GM19463 (cell line): ENCODE results near the gene PPP2R3B.
"Not testable (repeated sequence)": the region's sequence is repeated elsewhere in the genome, so short reads cannot be mapped to it uniquely, and the experiment has no call there.

Experiments used
- ATAC-seq: cut with Tn5 transposase; IDR thresholded peaks from one replicate; pipeline ENCODE4 v1.9.1; 2021; ENCODE audit warnings: mild to moderate bottlenecking, moderate library complexity; ENCODE audit not compliant: unreplicated experiment

The PPP2R3B gene

DNA sequence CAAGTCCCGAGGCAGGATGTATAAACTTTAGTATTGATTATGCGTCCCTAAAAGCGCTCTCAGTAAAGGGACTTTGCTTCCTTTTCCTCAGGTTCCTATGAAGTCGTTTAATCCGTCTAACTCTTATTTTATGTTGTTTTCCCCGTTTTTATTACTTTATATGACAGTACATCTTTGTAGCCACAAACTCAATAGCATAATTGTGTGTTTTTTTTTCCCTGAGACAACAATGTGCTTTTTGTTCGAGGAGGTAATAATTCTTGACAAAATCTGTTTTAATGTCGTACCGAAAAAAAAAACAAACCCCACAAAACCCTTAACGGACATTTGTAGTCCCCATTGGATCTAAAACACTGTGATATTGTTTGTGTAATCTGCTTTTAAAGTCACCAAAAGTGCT is 17.9 kb upstream of the PPP2R3B start:
- no peak for ATAC-seq

GRCh38 chrX:402857-403256 is 16.1 kb upstream of the PPP2R3B start:
- no peak for ATAC-seq

GRCh38 chrX:400258-400657 is 13.6 kb upstream of the PPP2R3B start:
- no peak for ATAC-seq

- no peak for ATAC-seq
These were observed 10.9 kb upstream of the PPP2R3B start for GRCh38 chrX:397575-397974.

GRCh38 chrX:394830-395229 is 8.1 kb upstream of the PPP2R3B start:
- ATAC-seq: no peak

GRCh38 chrX:392575-392846 is 5.8 kb upstream of the PPP2R3B start:
- ATAC-seq: no peak

DNA sequence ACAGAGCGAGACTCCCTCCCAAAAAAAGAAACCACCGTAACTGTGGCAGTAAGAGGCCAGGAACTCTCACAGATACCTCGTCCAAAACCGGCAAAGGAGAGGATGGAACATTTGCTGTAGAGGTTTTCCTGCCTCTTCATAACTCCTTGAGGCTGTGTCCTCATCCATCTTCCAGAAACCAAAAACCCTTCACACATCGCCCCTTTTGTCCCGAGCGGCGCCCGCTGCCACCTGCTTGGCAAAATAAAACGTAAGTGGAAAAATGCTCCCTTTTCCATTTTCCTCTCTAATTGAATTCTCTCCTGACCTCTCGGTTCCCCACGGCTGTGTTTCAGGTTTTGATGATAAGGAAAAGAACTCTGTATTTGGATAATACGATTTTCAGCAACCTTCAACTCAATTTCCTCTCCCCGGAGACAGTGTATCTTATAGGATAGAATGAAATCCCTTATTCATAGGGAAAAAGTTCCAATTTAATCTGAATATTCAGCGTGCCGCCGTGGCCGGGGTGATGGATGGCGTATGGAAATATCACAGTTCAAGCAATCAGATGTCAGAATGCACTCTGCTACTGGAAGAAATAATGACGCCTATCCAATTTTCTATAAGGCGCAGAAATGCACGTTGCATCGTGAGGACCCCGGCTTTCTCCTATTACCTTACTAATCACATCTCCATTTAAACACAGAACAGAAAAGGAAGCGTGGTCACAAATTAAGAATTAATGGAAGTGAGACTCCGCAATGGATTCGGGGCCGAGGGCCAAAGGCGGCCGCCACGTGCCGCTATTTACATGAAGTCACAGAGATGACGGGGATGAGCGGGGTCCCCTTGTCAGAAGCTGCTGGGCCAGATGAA is 5.2 kb upstream of the PPP2R3B start:
- ATAC-seq: no peak

- no peak for ATAC-seq
These were observed 3.8 kb upstream of the PPP2R3B start for GRCh38 chrX:390459-390858.

- no peak for ATAC-seq
These were observed 2.3 kb upstream of the PPP2R3B start for GRCh38 chrX:389021-389441.

DNA sequence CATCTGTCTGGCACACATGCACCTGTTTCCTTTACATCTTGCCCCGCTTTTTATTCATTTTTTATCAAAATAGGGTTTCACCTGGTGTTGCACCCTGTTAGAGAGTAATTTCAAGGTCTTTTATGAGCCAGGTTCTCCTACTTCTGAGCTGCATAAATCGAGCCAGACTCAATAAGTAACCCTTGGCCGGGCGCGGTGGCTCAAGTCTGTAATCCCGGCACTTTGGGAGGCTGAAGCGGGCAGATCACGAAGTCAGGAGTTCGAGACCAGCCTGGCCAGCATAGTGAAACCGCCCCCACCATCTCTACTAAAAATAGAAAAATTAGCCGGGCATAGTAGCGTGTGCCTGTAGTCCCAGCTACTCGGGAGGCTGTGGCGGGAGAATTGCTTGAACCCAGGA is 1.0 kb upstream of the PPP2R3B start:
- ATAC-seq: no peak

DNA sequence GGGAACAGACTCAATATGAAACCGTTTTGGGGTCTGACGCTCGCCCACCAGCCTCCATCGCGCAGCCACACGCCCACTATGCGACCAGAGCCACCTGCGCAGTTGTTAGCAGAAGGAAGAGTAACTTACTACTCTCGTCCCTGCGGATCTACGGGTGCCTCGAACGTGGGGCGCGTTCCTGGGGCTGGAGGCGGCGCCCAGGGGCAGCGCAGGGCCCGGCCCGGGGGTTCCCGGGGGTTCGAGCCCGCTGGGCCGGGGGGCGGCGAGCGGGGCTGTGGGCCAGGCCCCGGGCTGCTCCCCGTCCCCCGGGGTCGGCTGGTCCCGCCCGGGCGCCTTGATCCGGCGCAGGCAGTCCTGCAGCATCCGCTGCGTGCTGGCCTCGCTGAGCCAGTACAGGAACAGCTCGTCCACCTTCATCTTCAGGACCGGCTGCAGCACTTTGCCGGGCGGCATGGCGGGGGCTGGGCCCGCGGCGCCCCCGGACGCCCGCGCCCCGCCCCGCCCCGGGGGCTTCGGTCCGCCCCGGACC is 404 bp downstream of the PPP2R3B start:
- peak; percentile 23 for ATAC-seq

DNA sequence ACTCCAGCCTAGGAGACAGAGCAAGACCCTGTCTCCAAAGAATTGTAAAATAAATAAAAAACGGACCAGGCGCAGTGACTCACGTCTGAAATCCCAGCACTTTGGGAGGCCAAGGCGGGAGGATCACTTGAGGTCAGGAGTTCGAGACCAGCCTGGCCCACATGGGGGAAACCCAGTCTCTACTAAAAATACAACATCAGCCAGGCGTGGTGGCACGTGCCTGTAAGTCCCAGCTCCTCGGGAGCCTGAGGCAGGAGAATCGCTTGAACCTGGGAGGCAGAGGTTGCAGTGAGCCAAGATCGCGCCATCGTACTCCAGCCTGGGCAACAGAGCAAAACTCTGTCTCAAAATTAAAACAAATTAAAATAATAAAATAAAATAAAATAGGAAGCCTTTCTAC is 971 bp downstream of the PPP2R3B start:
- ATAC-seq: not testable (repeated sequence)

- ATAC-seq: no peak
These were observed 1.8 kb downstream of the PPP2R3B start for GRCh38 chrX:384861-385260.

DNA sequence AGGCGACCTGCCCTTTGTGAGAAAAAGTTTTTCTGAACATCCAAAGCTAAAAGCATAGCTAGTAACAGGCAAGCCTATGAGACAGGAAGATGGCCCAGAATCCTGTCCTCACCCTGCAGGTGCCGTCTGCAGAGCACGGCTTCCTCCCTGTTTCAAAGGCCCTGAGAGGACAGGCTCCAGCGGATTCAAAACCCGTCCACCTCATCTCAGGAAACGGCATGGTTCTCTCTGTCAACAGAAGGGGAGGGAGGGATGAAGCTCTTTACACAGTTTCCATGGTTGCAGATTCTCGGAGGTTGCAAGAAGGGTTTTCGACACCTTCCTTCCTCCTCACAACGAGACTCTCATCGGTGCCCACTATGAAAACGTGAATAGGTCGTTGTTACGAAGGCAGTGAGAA is 8.3 kb downstream of the PPP2R3B start:
- ATAC-seq: no peak

GRCh38 chrX:376206-376605 is 10.5 kb downstream of the PPP2R3B start:
- ATAC-seq: not testable (repeated sequence)

- ATAC-seq: no peak
These were observed 11.3 kb downstream of the PPP2R3B start for GRCh38 chrX:375181-376036.

DNA sequence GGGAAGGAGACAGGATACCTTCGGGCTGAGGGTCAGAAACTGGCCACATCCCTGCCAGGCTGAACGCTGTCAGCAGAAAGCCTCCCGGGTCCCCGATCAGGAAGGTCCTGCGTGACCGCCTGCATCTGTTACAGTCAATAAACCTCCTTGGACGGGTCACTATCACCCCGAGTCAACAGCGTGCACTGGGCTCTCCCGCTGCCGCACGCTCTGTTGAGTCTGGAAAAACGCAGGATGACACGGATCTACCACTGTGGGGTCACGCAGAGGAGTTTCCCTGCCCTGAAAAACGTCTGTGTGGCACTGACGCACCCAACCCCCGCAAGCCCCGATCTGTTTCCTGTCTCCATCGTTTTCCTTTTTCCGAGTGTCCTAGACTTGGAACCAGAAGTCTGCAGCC is 12.1 kb downstream of the PPP2R3B start:
- ATAC-seq: no peak

- ATAC-seq: no peak
These were observed 12.9 kb downstream of the PPP2R3B start for GRCh38 chrX:373641-374471.

DNA sequence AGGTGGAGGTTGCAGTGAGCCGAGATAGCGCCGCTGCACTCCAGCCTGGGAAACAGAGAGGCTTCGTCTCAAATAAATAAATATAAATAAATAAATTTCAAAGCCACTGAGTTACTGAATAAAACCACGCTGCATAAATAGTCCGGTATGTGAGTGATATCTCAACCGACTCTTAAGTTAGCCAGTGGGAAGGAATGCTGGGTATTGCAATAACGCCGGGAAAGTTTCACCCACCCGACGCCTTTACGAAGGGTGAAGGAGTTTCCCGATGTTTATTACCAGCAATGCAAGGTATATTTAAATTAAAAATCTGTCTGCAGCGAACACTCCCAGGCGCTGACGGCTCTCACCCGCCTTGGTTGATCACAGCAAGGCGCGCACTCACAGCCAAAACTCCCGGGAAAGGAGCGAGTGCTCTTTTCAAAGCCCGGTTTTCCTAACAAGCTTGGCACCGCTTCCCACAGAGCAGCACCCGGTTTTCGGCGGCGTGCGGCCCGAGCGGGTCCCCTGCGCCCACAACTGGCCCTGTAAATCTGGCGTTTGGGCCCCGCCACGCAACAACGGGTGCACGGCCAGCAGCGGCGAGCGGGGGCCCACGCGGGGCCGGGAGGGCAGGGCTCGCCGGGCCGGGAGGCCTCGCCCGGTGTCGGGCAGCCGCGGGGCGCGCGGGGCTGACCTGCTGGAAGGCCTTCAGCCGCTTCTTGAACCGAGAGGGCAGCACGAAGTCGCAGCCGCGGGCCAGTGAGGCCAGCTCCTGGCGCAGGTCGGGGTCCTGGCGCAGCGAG is 13.7 kb downstream of the PPP2R3B start:
- ATAC-seq: no peak

- no peak for ATAC-seq
These were observed 14.8 kb downstream of the PPP2R3B start for GRCh38 chrX:371907-372306.
